GM12865 (cell line): Measurements from ENCODE around the gene B3GNT5.

Experiments used
- DNase-seq: peaks from one replicate; pipeline ENCODE4 v3.0.0; 2010; ENCODE audit warnings: low read depth
- H3K4me3 ChIP-seq: 2 replicates; pipeline ENCODE4 v1.5.1; 2011; ENCODE audit warnings: mild to moderate bottlenecking, low read depth, low read length, control low read depth
- CTCF ChIP-seq: IDR thresholded peaks from 2 replicates; pipeline ENCODE4 v1.5.1; 2011; ENCODE audit warnings: low read length, control low read depth, low read depth, inconsistent platforms; ENCODE audit not compliant: insufficient read depth; ENCODE audit errors: missing control alignments

B3GNT5 gene

GRCh38 chr3:183262875-183263378 is 9.9 kb downstream of the B3GNT5 start:
- TF ChIP-seq CTCF, result no peak
- DNase-seq, result no peak
- H3K4me3 ChIP-seq, result no peak overlapping the region

DNA sequence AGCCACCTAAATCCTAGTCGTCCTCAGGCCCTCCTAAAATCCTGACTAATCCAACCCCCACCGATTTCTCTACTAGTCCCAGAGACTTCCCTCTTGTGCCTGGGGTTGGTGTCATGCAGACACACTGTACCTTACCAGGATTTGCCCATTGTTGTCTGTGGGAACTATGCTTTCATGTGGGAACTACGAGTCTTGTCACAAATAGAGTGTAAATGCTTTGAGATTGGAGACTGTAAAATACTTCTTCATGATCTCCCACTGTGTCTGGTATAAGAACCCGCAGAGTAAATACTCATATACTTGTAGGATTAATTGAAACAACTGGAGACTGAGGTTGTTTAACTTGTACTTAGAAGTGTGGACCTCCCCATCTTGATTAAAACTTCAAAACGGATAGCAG is 11.2 kb downstream of the B3GNT5 start:
- H3K4me3 ChIP-seq, result no peak overlapping the region
- TF ChIP-seq CTCF, result no peak
- no peak for DNase-seq

DNA sequence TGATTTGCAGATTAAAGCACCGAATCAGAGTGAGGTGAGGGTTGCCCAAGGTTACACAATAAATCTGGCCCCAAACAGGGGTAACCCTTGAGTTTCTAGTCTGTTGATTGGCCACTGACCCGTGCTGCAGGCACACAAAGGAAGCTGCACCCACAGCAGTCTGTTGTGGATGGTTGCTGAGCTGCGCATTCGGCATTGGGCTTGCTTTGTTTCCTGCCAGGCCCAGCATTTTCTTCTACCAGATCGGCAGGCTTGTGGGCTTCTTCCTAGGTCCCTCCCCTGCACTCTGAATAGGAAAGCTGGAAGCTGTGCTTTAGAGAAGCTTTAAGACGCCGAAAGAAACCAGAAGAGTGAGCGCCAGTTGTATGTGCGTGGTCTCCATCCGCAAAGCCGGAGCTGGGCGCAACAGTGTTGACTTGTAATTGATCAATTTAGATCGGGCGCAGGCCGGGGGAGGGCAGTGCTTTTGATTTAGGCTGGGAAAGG is 12.1 kb downstream of the B3GNT5 start:
- TF ChIP-seq CTCF, result no peak
- DNase-seq, result no peak
- no peak overlapping the region for H3K4me3 ChIP-seq

DNA sequence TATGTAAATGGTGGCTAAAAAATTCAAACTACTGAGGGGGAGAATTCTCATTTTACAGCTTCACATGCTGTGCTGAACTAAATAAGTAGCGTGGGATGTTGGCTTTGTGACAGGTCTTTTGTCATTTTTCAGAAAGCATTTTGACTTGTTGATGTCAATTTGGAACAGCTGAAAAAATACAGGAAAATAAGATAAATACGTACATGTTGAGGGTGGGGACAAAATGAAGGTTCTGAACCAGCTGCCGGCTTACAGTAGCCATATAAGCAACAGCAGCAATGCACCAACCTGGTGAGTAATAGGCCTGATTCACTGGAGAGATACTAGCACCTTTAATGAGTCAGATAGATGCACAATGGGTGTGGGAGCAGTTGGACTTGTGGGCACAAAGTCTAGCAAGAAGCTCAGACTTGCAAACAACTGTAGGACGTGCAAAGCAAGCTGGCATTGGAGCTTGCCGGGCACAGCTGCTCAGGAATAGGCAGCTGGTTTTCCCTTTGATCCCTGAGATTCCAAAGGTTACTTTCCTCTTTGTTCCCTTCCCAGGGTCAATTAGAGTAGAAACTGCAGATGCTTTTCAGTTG is 12.9 kb downstream of the B3GNT5 start:
- DNase-seq, result no peak
- H3K4me3 ChIP-seq, result no peak overlapping the region
- no peak for TF ChIP-seq CTCF

GRCh38 chr3:183266454-183266853 is 13.4 kb downstream of the B3GNT5 start:
- DNase-seq, result no peak
- no peak overlapping the region for H3K4me3 ChIP-seq
- no peak for TF ChIP-seq CTCF

GRCh38 chr3:183267140-183267539 is 14.1 kb downstream of the B3GNT5 start:
- TF ChIP-seq CTCF, result no peak
- no peak for DNase-seq

GRCh38 chr3:183268366-183268765 is 15.3 kb downstream of the B3GNT5 start:
- H3K4me3 ChIP-seq, result no peak overlapping the region
- no peak for TF ChIP-seq CTCF
- no peak for DNase-seq

More at GRCh38 chr3:183267140-183267539, 14.1 kb downstream of the B3GNT5 start:
- H3K4me3 ChIP-seq, result no peak overlapping the region
